IPS-20b (cell line): ENCODE measurements around the gene IMMP2L.

Source experiments
- H3K27ac ChIP-seq: one replicate; pipeline ENCODE4 v1.5.1; 2013; ENCODE audit warnings: low read length
- H3K27me3 ChIP-seq: 2 replicates; pipeline ENCODE4 v1.6.1; 2013; ENCODE audit warnings: mild to moderate bottlenecking, low read length, inconsistent platforms; ENCODE audit not compliant: insufficient read depth
- H3K36me3 ChIP-seq: 2 replicates; pipeline ENCODE4 v1.6.1; 2013; ENCODE audit warnings: low read depth, mild to moderate bottlenecking, inconsistent platforms, low read length, moderate library complexity; ENCODE audit not compliant: insufficient read depth
- H3K4me1 ChIP-seq: 2 replicates; pipeline ENCODE4 v1.6.1; 2013; ENCODE audit warnings: mild to moderate bottlenecking, control low read depth, inconsistent platforms, low read length, moderate library complexity; ENCODE audit not compliant: insufficient read depth
- H3K4me3 ChIP-seq: 2 replicates; pipeline ENCODE4 v1.5.1; 2013; ENCODE audit warnings: mild to moderate bottlenecking, low read length, inconsistent platforms
- H3K9ac ChIP-seq: 2 replicates; pipeline ENCODE4 v1.6.1; 2013; ENCODE audit warnings: low read depth, mild to moderate bottlenecking, inconsistent platforms, low read length, moderate library complexity
- H3K9me3 ChIP-seq: 2 replicates; pipeline ENCODE4 v1.6.1; 2013; ENCODE audit warnings: mild to moderate bottlenecking, low read depth, low read length, inconsistent platforms; ENCODE audit not compliant: insufficient read depth

Gene IMMP2L

DNA sequence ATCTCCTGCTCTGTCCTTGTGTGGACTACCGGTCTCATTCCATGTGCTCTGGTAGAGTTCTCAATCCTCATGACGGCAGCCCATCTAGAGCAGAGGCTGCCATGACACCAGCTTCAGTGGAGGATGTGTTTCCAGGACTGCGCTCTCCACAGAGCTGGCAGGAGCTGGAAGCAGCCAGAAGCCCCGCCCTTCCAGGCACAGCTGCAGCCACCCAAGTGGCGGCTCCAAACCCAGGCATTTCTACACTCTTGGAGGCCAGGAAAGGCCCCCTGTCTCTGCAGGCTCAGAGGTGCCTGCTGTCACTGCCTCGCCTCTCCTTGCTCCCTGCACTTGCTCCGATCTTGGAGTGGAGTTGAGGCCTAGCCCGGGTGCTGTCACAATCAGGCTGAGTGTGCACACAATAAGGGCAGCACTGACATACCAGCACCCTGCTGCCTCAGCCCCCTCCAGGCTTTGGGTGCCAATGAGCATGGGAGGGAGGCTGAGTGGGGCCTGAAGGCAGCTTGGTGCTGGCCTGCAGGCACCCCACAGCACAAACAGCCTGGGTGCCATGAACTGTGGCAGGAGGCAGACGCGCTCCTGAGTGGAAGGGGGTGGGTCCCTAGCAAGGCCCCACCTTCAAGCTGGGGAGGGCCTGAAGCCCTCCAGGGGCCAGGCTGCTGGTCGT, 349.3 kb downstream of the IMMP2L start:
- H3K27ac ChIP-seq = no peak overlapping the region
- no peaks in the 10 kb centered on the region for H3K27me3 ChIP-seq
- no peak overlapping the region for H3K9ac ChIP-seq
- H3K9me3 ChIP-seq = no peaks in the 10 kb centered on the region
- no peaks in the 10 kb centered on the region for H3K36me3 ChIP-seq
- H3K4me1 ChIP-seq = no peaks in the 10 kb centered on the region
- H3K4me3 ChIP-seq = no peak overlapping the region

DNA sequence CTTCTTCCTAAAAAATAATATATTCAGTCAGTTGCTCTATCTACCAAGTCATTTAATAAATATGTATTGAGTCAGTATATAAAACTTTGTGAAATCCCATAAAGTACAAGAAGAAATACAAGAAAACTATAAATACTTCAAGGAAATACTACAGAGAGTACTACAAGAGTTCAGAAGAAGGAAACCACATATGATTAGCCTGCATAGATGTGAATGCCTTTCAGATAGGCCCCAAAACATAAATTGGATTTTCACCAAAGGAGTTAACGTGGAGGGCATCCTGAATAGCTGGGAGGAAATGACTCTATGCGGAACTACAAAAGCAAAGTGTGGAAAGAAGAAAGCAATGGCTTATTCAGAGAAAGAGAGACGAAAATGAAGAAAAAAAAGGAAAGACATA, 351.3 kb downstream of the IMMP2L start:
- no peaks in the 10 kb centered on the region for H3K4me1 ChIP-seq
- no peak overlapping the region for H3K4me3 ChIP-seq
- no peaks in the 10 kb centered on the region for H3K27me3 ChIP-seq
- H3K27ac ChIP-seq = no peak overlapping the region
- no peak overlapping the region for H3K9ac ChIP-seq
- H3K36me3 ChIP-seq = no peaks in the 10 kb centered on the region
- H3K9me3 ChIP-seq = no peaks in the 10 kb centered on the region

DNA sequence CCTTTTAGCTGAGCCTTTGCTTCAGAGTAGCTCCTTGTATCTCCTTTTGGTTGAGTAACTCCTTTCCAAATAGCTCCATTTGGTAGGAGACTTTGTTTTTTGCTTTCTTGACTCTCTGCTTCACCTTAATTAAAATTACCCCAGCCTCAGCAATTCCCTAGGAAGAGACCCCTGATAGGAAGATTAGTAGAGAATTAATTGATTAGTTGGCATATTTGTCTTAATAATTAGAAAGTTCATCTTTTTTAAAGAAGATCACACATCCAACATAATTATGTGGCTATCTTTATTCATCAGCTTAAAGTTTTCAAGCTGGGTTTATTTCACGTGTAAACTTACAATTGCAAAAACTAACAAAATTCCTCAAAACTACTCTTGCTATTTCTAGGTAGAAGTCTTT, 352.2 kb downstream of the IMMP2L start:
- Histone ChIP-seq H3K4me3 (no peak overlapping the region), H3K9me3 (no peaks in the 10 kb centered on the region), H3K9ac (no peak overlapping the region), H3K27me3 (no peaks in the 10 kb centered on the region), H3K4me1 (no peaks in the 10 kb centered on the region), H3K36me3 (no peaks in the 10 kb centered on the region), H3K27ac (no peak overlapping the region)

DNA sequence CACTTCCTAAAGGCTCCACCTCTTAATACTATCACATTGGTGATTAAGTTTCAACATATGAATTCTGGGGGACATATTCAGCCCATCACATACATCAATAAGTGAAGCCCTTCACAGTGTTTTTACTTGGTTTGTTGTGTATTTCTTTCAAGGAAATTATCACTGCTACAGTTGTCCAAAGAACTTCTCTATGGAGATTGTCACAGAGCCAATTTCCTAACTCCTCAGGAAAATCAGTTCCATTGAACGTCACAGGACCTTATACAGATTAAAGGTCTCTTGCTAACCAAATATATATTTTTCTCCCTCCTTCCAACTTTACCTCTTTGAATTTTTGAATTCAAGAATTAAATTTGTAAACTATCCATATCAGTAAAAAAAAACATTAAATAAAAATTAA, 357.0 kb downstream of the IMMP2L start:
- no peak overlapping the region for H3K9ac ChIP-seq
- no peaks in the 10 kb centered on the region for H3K36me3 ChIP-seq
- no peak overlapping the region for H3K27ac ChIP-seq
- no peaks in the 10 kb centered on the region for H3K9me3 ChIP-seq
- H3K4me1 ChIP-seq = no peaks in the 10 kb centered on the region
- no peak overlapping the region for H3K4me3 ChIP-seq
- no peaks in the 10 kb centered on the region for H3K27me3 ChIP-seq

DNA sequence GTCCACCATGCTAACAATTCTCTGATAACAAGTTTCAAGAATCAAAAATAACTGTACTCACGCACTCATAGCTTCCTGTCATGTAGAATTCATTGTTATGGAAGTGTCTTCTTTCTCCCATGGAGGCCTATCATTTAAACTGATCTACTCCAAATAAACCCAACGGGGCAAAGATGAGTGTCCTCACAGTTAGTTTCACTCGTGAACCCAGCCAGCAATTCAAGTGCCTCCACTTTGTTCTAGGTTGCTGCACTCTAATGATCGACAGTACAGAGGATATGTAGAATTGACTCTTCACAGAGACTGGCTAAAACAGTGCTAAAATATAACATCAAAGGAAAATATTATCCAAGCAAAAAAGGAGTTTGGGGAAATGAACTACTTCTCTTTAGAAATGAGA, 360.0 kb downstream of the IMMP2L start:
- no peaks in the 10 kb centered on the region for H3K4me1 ChIP-seq
- no peak overlapping the region for H3K27ac ChIP-seq
- H3K9ac ChIP-seq = no peak overlapping the region
- H3K9me3 ChIP-seq = no peaks in the 10 kb centered on the region
- no peaks in the 10 kb centered on the region for H3K36me3 ChIP-seq
- H3K27me3 ChIP-seq = no peaks in the 10 kb centered on the region
- H3K4me3 ChIP-seq = no peak overlapping the region

DNA sequence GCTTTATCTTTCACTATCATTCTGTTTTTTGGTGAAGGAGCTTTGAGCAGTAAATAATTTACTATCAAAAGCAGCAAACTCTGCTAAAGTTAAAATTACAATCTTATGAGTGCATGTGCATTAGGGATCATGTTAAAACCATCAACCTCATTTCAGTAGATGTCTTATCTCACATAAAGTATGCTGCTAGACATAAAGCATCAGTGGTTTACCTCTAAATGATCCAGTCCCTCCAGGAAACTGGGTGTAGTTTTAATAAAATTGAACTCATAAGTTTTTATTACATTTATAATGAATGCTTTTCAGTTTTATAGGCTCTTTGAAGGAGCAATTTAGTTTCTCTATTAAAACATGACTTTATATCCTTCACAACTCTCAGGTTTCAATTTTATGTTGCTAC, 362.6 kb downstream of the IMMP2L start:
- Histone ChIP-seq H3K36me3 (no peaks in the 10 kb centered on the region), H3K9me3 (no peaks in the 10 kb centered on the region), H3K9ac (no peak overlapping the region), H3K27ac (no peak overlapping the region), H3K27me3 (no peaks in the 10 kb centered on the region), H3K4me3 (no peak overlapping the region), H3K4me1 (no peaks in the 10 kb centered on the region)

DNA sequence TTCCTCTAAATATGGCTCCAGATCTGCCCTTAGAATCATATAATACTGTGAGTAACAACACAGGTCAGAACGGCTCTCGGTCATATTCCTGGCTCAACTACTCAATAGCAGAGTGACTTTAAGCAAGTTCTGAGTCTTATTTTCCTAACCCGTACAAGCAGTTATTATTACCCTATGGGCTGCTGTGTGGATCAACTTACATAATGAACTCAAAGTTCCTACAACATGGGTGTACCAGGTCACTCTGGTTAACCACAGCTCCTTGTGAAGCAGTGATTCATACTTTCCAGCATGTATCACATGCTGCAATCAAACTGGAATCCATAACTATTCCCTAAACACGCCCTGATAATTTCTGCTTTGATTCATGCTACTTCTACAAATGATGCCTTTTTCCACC, 364.0 kb downstream of the IMMP2L start:
- no peaks in the 10 kb centered on the region for H3K27me3 ChIP-seq
- H3K4me1 ChIP-seq = peaks cover 1% of the 10 kb centered on the region; the same call in 1 of the 2 replicates
- no peak overlapping the region for H3K9ac ChIP-seq
- no peaks in the 10 kb centered on the region for H3K36me3 ChIP-seq
- no peaks in the 10 kb centered on the region for H3K9me3 ChIP-seq
- H3K27ac ChIP-seq = no peak overlapping the region
- no peak overlapping the region for H3K4me3 ChIP-seq

DNA sequence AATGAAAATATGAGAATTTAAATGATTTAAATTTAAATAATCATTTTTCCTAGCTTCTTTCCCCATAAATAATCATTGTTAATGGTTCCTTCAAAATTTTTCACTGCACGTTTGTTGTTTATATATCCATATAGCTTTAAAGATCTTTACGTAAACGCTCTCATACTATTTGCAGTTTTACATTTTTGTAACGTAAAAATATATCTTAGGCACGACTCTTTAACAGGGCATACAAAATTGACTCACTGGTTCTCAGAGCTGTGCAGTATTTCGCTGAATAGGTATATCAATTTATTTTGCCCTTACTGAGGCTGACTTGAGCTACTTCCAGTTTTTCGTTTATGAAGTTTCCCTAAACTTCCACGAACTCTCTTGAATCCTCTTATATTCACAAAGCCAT, 365.6 kb downstream of the IMMP2L start:
- no peak overlapping the region for H3K9ac ChIP-seq
- H3K4me1 ChIP-seq = peaks cover 8% of the 10 kb centered on the region; the same call in 1 of the 2 replicates
- H3K36me3 ChIP-seq = no peaks in the 10 kb centered on the region
- no peaks in the 10 kb centered on the region for H3K9me3 ChIP-seq
- H3K27me3 ChIP-seq = no peaks in the 10 kb centered on the region
- H3K27ac ChIP-seq = no peak overlapping the region
- no peak overlapping the region for H3K4me3 ChIP-seq

DNA sequence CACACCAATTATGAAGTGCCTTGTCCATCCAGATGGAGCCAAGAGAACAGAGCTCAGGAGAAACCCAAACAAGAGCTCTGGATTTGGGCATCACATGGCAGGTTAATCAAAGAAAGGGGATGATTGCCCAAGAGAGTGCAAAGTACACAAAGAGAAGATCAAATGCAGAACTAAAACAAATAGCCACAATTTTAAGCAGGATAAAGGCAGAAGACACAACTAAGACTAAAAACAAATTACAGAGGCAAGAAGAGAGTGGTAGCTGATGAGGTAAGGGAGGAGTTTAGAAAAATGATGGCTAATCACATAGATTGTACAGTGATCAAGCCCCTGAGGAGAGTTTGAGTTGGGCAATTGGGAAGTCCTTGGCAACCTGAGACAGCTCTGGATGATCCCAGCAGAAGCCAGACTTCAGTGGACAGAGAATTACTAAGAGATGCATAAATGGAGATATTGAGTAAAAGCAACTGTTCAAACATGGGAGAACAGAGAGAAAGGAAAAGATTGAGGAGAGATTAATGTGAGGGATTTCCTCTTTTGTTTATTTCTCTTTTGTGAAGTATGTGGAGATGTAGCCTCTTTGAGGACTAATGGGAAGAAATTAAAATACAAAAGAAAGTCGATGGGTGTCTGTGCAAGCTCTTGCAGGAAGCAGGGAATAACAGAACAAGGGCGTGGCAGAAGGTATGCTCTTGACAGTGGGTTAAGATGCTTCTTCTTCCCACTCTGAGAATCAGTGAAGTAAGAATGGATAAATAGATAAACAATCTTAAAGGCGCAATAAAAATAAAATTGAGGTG, 369.5 kb downstream of the IMMP2L start:
- H3K27me3 ChIP-seq = no peaks in the 10 kb centered on the region
- no peak overlapping the region for H3K4me3 ChIP-seq
- peaks cover 8% of the 10 kb centered on the region; the same call in 1 of the 2 replicates for H3K4me1 ChIP-seq
- H3K9me3 ChIP-seq = no peaks in the 10 kb centered on the region
- no peak overlapping the region for H3K27ac ChIP-seq
- H3K36me3 ChIP-seq = no peaks in the 10 kb centered on the region
- no peak overlapping the region for H3K9ac ChIP-seq

DNA sequence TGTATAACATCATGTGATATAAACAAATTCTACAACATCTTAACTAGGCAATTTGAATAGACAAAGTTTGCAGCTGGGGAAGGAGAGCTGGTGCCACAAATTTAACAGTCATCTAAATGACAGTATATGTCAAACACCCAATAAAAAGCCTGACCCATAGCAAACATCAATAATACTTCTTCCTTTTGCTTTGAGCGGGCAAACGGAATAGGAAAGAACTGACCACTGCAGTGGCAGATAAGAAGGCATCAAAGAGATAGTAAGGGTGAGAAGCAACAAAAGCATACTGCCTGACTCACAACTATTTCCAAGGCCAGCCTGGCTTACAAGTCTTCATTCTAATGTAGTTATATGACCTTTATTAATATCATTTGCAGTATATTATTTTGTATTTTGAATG, 371.5 kb downstream of the IMMP2L start:
- no peaks in the 10 kb centered on the region for H3K9me3 ChIP-seq
- no peaks in the 10 kb centered on the region for H3K36me3 ChIP-seq
- H3K9ac ChIP-seq = no peak overlapping the region

DNA sequence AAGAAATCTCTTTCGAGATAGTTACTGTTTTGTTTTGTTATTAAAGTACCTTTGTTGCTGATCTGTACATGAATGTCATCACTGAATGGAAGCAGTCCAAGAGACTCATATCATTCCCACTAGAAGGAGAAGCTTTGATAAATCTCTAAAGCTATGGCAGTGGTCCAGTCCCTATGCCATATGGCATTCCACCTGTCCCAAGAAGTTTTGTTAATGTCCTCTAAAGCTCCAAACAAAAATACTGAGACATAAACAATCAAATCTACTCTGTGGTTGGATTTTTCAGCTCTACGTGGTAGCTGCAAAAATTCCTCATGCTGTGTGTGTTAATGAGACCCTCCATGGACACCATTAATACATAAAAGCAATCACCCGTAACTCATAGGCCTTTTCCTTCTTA, 377.3 kb downstream of the IMMP2L start:
- Histone ChIP-seq H3K36me3 (no peaks in the 10 kb centered on the region), H3K4me3 (no peak overlapping the region), H3K27ac (no peak overlapping the region), H3K9ac (no peak overlapping the region), H3K4me1 (no peaks in the 10 kb centered on the region), H3K9me3 (no peaks in the 10 kb centered on the region), H3K27me3 (no peaks in the 10 kb centered on the region)

More for the DNA sequence above, 371.5 kb downstream of the IMMP2L start:
- Histone ChIP-seq H3K27ac (no peak overlapping the region), H3K27me3 (no peaks in the 10 kb centered on the region), H3K4me3 (no peak overlapping the region), H3K4me1 (peaks cover 8% of the 10 kb centered on the region; the same call in 1 of the 2 replicates)

DNA sequence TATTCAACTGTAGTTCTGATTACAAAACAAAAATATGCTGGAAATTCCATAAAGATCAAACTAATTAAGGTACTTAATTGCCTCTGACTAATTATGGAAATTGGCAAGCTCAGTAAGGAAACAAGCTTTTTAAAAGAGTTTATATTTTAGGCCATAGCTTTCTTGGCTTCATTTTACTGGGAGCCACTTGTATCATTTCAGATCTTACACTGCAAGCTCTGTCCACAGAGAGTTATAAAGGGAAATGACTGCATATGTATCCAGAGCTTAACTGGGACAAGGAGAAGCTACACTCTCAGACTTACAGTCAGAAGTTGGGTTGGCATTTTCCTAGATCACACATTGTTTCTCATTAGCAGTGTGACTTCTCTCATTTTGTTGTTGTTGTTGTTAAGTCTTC, 379.0 kb downstream of the IMMP2L start:
- H3K9me3 ChIP-seq = no peaks in the 10 kb centered on the region

More for the DNA sequence above, 379.0 kb downstream of the IMMP2L start:
- H3K4me1 ChIP-seq = no peaks in the 10 kb centered on the region
- H3K4me3 ChIP-seq = no peak overlapping the region
- no peak overlapping the region for H3K27ac ChIP-seq
- no peaks in the 10 kb centered on the region for H3K27me3 ChIP-seq
- H3K9ac ChIP-seq = no peak overlapping the region
- no peaks in the 10 kb centered on the region for H3K36me3 ChIP-seq
